ENCODE measurements around the gene RPEL1.
"Not testable (repeated sequence)": the region's sequence is repeated elsewhere in the genome, so short reads cannot be mapped to it uniquely, and the experiment has no call there.

Gene RPEL1

GRCh38 chr10:103245587-103245986, at the start of gene RPEL1:
TSS of gene RPEL1 (plus strand) at chr10:103245887. CDS start at chr10:103245997, 110 bp downstream.
- not testable (repeated sequence) for DNase-seq (ENCODE audit: low read depth)

GRCh38 chr10:103196516-103196915, 49.2 kb upstream of the RPEL1 start:
- no peak for DNase-seq (ENCODE audit: low read depth)

DNA sequence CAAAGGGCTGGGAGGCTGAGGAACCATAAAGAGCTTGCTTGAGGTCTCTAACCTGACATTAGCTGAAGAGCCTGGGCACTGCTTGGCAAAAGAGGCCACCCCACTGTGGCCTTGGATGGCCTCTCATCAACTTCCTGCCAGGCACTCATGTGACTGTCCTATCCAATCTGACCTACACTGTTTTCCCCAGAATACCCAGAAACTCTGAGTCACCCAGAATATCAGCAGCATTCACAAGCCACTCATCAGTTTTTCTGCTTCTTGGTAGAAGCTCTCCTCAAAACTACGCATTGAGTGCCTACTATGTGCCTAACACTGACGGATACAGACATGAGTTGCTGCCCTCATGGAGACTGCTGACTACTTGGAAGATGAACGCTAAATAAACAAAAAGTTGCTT, 48.5 kb upstream of the RPEL1 start:
- peak; percentile 55 for DNase-seq (ENCODE audit: low read depth)

- DNase-seq (ENCODE audit: low read depth): no peak
Observed at GRCh38 chr10:103197903-103198302, 47.8 kb upstream of the RPEL1 start.

DNA sequence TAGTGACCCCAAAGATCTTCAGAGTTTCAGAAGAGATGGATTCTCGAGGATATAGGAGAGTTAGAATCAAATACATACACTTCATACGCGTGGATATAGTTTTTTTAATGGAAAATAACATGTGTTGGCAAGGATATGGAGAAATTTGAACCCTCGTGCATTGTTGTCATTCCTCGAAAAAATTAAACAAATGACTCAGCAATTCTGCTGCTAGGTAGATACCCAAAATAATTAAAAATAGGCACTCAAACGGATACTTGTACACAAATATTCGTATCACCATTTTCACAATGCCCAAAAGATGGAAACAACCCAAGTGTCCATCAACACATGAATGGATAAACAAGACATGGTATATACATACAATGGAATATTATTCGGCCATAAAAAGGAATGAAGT, 47.0 kb upstream of the RPEL1 start:
- no peak for DNase-seq (ENCODE audit: low read depth)

- DNase-seq (ENCODE audit: low read depth): no peak
Observed at GRCh38 chr10:103199488-103199887, 46.2 kb upstream of the RPEL1 start.

GRCh38 chr10:103202319-103202718, 43.4 kb upstream of the RPEL1 start:
- no peak for DNase-seq (ENCODE audit: low read depth)

GRCh38 chr10:103203466-103203865, 42.2 kb upstream of the RPEL1 start:
- DNase-seq (ENCODE audit: low read depth): no peak

DNA sequence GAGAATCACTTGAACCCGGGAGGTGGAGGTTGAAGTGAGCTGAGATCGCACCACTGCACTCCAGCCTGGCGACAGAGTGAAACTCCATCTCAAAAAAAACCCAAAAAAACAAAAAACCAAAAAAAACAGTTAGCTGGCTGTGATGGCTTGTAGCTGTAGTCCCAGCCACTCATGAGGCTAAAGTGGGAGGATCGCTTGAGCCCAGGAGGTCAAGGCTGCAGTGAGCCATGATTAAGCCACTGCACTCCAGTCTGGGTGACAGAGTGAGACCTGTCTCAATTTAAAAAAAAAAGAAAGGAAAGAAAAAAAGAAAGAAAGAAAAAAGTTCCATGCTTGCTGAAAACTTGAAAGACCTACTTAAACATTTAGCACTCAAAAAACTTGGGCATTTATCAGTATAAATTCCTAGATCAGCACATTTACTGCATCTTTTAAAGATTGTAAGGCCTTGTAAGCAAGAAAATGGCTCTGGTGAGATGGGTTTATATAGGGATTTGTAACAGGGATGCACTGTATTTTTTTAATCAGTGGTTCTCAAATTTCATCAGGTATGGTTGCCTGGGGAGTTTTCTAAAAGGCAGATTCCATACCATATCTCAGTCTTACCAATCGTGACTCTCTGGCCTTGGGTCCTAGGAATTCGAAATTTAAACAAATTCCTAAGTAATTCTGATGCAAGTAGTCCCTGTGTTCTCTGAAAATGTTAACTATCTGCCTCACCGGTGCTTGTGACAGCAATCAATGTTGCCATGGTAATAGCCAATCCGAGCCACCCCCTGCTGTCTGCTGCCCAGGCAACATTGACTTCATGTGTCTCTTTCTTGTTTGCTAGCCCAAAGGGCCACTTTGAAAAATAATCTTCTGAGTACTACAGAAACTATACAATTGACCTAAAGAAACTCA, 41.1 kb upstream of the RPEL1 start:
- DNase-seq (ENCODE audit: low read depth): no peak

- not testable (repeated sequence) for DNase-seq (ENCODE audit: low read depth)
Observed at GRCh38 chr10:103205401-103205800, 40.3 kb upstream of the RPEL1 start.

- DNase-seq (ENCODE audit: low read depth): not testable (repeated sequence)
Observed at GRCh38 chr10:103206715-103207114, 39.0 kb upstream of the RPEL1 start.

- no peak for DNase-seq (ENCODE audit: low read depth)
Observed at GRCh38 chr10:103207141-103207540, 38.5 kb upstream of the RPEL1 start.

DNA sequence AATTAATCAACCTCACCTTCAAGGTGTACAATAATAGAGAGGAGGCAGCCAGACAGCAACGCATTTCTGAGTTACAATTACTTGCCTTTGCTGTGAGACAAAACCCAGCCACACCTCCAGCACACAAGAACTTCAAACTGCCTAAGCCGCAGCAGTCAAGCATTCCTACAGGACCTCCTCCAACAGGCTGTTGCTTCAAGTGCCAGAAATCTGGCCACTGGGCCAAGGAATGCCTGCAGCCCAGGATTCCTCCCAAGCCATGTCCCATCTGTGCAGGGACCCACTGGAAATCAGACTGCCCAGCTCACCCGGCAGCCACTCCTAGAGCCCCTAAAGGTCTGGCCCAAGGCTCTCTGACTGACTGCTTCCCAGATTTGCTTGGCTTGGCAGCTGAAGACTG, 38.0 kb upstream of the RPEL1 start:
- DNase-seq (ENCODE audit: low read depth): not testable (repeated sequence)

DNA sequence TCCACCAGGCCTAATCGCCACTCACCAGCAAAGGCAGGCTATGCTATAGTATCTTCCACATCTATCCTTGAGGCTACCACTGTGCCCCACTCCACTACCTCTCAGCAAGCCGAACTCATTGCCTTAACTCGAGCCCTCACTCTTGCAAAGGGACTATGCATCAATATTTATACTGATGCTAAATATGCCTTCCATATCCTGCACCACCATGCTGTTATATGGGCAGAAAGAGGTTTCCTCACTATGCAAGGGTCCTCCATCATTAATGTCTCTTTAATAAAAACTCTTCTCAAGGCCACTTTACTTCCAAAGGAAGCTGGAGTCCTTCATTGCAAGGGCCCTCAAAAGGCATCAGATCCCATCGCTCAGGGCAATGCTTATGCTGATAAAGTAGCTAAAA, 35.4 kb upstream of the RPEL1 start:
- DNase-seq (ENCODE audit: low read depth): not testable (repeated sequence)

- DNase-seq (ENCODE audit: low read depth): no peak
Observed at GRCh38 chr10:103215601-103216000, 30.1 kb upstream of the RPEL1 start.

- DNase-seq (ENCODE audit: low read depth): not testable (repeated sequence)
Observed at GRCh38 chr10:103216362-103216761, 29.3 kb upstream of the RPEL1 start.

- no peak for DNase-seq (ENCODE audit: low read depth)
Observed at GRCh38 chr10:103224133-103224532, 21.6 kb upstream of the RPEL1 start.

- DNase-seq (ENCODE audit: low read depth): not testable (repeated sequence)
Observed at GRCh38 chr10:103224721-103225120, 21.0 kb upstream of the RPEL1 start.

GRCh38 chr10:103225939-103226338, 19.7 kb upstream of the RPEL1 start:
- no peak for DNase-seq (ENCODE audit: low read depth)

GRCh38 chr10:103227416-103227815, 18.3 kb upstream of the RPEL1 start:
- DNase-seq (ENCODE audit: low read depth): no peak

DNA sequence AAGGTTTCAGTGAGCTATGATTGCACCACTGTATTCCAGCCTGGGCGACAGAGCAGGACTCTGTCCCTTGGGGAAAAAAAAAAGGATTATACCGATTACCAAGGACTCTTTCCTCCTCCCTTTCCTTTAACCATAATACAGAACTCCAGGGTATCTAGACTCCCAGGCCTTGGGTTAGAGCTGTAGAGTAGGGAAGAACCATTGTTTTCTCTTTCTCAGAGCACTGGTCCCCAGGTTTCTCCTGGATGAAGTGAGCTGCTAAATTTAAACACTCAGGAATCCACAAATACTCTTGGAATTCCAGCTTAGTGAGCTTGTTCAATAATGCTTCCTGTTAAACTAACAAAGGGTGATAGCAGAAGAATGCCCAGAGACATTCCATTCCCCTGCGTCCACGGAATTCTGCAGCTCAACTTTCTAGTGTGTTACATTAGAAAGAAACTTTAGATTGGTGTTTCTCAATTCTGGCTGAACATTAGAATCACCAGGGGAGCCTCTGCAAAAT, 14.6 kb upstream of the RPEL1 start:
- peak; percentile 95 for DNase-seq (ENCODE audit: low read depth)

GRCh38 chr10:103232131-103232673, 13.5 kb upstream of the RPEL1 start:
- no peak for DNase-seq (ENCODE audit: low read depth)

DNA sequence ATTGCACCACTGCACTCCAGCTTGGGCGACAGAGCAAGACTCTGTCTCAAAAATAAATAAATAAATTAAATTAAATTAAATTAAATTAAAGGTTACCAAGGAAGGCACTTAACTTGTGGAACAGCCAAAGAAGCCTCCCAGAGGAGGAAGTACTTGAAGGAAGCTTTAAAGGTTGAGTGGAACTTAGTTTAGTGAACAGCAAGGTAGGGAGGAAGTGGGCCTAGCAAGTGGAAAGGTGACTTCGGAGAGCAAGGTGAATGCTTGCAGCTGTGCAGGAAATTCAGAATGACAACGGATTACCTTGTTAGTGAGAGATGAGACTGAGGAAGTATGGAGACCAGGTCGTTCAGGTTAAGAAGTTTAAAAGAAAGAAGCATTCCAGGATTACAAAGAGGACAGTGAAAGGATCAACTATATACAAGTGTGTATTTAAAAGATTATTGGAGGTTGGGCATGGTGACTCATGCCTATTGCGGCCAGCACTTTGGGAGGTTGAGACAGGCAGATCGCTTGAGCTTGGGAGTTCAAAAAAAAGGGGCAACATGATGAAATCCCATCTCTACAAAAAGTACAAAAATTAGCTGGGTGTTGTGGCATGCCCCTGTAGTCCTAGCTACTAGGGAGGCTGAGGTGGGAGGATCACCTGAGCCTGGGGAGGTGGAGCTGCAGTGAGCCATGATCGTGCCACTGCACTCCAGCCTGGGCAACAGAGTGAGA, 12.8 kb upstream of the RPEL1 start:
- no peak for DNase-seq (ENCODE audit: low read depth)
